Mesothelial cell of epicardium (in vitro differentiated cells): ENCODE measurements around the gene BEST2. TPM values are rescaled to one million over a fixed set of nuclear protein-coding genes. Genes with fewer than 3 reads are reported as not detected.
"Not testable (repeated sequence)": the region's sequence is repeated elsewhere in the genome, so short reads cannot be mapped to it uniquely, and the experiment has no call there.

Experiments used
- DNase-seq, 2 experiments: peaks; one replicate each; pipeline ENCODE4 v3.0.0; 2021; ENCODE audit warnings: low spot score in 2 of 2; ENCODE audit not compliant: unreplicated experiment in 2 of 2
- H3K27ac Mint-ChIP-seq: 2 replicates; pipeline ENCODE4 v1.8.0; 2021; ENCODE audit warnings: mixed read lengths
- H3K27me3 Mint-ChIP-seq: 2 replicates; pipeline ENCODE4 v1.8.0; 2021; ENCODE audit warnings: low read depth, mixed read lengths
- H3K36me3 Mint-ChIP-seq: 2 replicates; pipeline ENCODE4 v1.8.0; 2021; ENCODE audit warnings: mixed read lengths
- H3K4me1 Mint-ChIP-seq: 2 replicates; pipeline ENCODE4 v1.8.0; 2021; ENCODE audit warnings: mixed read lengths
- H3K4me3 Mint-ChIP-seq: 2 replicates; pipeline ENCODE4 v1.8.0; 2021; ENCODE audit warnings: mild to moderate bottlenecking, moderate library complexity, mixed read lengths
- H3K9me3 Mint-ChIP-seq: 2 replicates; pipeline ENCODE4 v1.8.0; 2021; ENCODE audit warnings: mixed read lengths
- total RNA-seq: library from RNA; stranded (reverse); gene quantifications from 3 replicates; pipeline ENCODE4 v1.2.1, GENCODE V29; 2021
- TF ChIP-seq, protein P1 (sequence below): fragments of 200-600 bp; sonication (generic); IDR thresholded peaks from one replicate; pipeline ENCODE4 v1.5.0; 2021; ENCODE audit warnings: antibody characterized with exemption; ENCODE audit not compliant: unreplicated experiment

BEST2 gene
- total RNA-seq, 1 donor from 2014 or later: not detected

- peak in 1 of 2 experiments; percentile 73 for DNase-seq
- peaks cover 26% of the 10 kb centered on the region for H3K4me1 Mint-ChIP-seq
- H3K4me3 Mint-ChIP-seq: peak within 1 kb of the TSS; percentile 97
- no peaks in the 10 kb centered on the region for H3K9me3 Mint-ChIP-seq
- TF ChIP-seq, protein P1, sequence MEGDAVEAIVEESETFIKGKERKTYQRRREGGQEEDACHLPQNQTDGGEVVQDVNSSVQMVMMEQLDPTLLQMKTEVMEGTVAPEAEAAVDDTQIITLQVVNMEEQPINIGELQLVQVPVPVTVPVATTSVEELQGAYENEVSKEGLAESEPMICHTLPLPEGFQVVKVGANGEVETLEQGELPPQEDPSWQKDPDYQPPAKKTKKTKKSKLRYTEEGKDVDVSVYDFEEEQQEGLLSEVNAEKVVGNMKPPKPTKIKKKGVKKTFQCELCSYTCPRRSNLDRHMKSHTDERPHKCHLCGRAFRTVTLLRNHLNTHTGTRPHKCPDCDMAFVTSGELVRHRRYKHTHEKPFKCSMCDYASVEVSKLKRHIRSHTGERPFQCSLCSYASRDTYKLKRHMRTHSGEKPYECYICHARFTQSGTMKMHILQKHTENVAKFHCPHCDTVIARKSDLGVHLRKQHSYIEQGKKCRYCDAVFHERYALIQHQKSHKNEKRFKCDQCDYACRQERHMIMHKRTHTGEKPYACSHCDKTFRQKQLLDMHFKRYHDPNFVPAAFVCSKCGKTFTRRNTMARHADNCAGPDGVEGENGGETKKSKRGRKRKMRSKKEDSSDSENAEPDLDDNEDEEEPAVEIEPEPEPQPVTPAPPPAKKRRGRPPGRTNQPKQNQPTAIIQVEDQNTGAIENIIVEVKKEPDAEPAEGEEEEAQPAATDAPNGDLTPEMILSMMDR: no peak
- H3K27ac Mint-ChIP-seq: peak within 1 kb of the TSS; percentile 87
- peaks cover 13% of the 10 kb centered on the region for H3K36me3 Mint-ChIP-seq
- no peaks in the 10 kb centered on the region for H3K27me3 Mint-ChIP-seq
These were observed 27.8 kb upstream of the BEST2 start, which contains the start of gene TNPO2 for GRCh38 chr19:12723641-12724426. TNPO2 (minus strand) TSS chr19:12723932; CDS start chr19:12720977, 2,955 bp downstream.

- Mint-ChIP-seq H3K4me1 (peaks cover 18% of the 10 kb centered on the region), H3K36me3 (peaks cover 23% of the 10 kb centered on the region)
- not testable (repeated sequence) for H3K27me3 Mint-ChIP-seq, DNase-seq, H3K4me3 Mint-ChIP-seq, H3K9me3 Mint-ChIP-seq, H3K27ac Mint-ChIP-seq
These were observed 26.0 kb upstream of the BEST2 start for GRCh38 chr19:12725612-12726011.

GRCh38 chr19:12726988-12727316, 24.6 kb upstream of the BEST2 start:
- Mint-ChIP-seq H3K36me3 (peaks cover 23% of the 10 kb centered on the region), H3K9me3 (no peaks in the 10 kb centered on the region), H3K27ac (no peak overlapping the region), H3K27me3 (no peaks in the 10 kb centered on the region), H3K4me3 (no peak overlapping the region), H3K4me1 (peaks cover 10% of the 10 kb centered on the region)
- DNase-seq: no peak
- TF ChIP-seq, protein P1: no peak

GRCh38 chr19:12727745-12728433, 23.7 kb upstream of the BEST2 start:
- H3K4me1 Mint-ChIP-seq: peaks cover 15% of the 10 kb centered on the region
- H3K27me3 Mint-ChIP-seq: no peaks in the 10 kb centered on the region
- TF ChIP-seq, protein P1: no peak
- no peaks in the 10 kb centered on the region for H3K9me3 Mint-ChIP-seq
- no peak for DNase-seq
- H3K4me3 Mint-ChIP-seq: no peak overlapping the region
- H3K27ac Mint-ChIP-seq: no peak overlapping the region
- peaks cover 23% of the 10 kb centered on the region for H3K36me3 Mint-ChIP-seq

DNA sequence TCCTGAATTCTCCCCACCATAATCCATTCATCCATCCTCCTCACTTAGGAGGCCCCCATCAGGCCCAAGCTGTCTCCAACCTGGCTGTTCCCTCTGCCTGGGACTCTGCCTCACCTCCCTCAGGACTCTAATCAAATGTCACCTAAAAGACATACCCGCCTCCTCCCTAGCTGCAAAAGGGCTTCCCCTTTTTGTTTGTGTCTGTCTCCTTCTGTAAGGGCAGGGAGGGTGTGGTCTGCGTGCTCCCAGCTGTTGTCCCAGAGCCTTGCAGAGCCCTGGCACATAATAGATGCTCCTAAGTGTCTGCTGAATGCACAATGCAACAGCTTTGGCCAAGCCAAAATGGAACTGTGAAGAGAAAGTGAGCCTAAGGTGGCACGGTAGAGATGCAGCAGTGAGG, 21.5 kb upstream of the BEST2 start:
- Mint-ChIP-seq H3K36me3 (peaks cover 23% of the 10 kb centered on the region), H3K4me3 (no peak overlapping the region), H3K27ac (no peak overlapping the region), H3K4me1 (peaks cover 18% of the 10 kb centered on the region), H3K9me3 (no peaks in the 10 kb centered on the region), H3K27me3 (no peaks in the 10 kb centered on the region)
- DNase-seq: no peak
- TF ChIP-seq, protein P1: no peak

- Mint-ChIP-seq H3K27me3 (no peaks in the 10 kb centered on the region), H3K27ac (no peak overlapping the region), H3K4me1 (peaks cover 18% of the 10 kb centered on the region), H3K9me3 (no peaks in the 10 kb centered on the region), H3K36me3 (peaks cover 23% of the 10 kb centered on the region), H3K4me3 (no peak overlapping the region)
- DNase-seq: no peak
- TF ChIP-seq, protein P1: no peak
These were observed 20.3 kb upstream of the BEST2 start for GRCh38 chr19:12731337-12731736.
